Measurements from ENCODE around the gene NCF4.

Gene NCF4

DNA sequence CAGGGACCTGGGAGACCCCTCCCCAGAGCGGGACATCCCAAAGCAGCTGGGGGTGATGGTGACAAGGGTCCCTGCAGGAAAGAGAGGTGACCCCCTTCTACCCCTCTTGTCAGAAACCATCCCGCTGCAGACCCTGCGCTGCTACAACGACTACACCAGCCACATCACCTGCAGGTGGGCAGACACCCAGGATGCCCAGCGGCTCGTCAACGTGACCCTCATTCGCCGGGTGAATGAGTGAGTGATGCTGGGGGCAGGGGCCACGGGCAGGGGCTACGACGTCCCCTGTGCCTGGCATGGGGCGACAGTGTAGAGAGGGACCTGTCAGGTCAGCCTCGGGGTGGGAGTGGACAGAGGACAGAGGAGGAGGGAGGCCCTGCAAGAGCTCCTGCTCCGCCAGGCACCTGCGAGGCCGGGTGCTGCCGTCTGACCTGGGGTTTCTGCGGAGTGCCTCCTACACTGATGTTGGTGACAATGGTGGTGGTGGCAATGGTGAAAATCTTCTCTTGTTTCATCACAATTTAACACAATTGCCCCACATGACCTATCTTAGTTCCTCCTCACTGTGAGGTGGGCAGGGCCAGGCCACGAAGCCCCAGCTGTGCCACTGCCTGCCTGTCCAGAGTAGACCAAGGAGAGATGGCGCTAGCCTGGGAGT is 62.5 kb downstream of the NCF4 start:
- no peak for FAIRE-seq

DNA sequence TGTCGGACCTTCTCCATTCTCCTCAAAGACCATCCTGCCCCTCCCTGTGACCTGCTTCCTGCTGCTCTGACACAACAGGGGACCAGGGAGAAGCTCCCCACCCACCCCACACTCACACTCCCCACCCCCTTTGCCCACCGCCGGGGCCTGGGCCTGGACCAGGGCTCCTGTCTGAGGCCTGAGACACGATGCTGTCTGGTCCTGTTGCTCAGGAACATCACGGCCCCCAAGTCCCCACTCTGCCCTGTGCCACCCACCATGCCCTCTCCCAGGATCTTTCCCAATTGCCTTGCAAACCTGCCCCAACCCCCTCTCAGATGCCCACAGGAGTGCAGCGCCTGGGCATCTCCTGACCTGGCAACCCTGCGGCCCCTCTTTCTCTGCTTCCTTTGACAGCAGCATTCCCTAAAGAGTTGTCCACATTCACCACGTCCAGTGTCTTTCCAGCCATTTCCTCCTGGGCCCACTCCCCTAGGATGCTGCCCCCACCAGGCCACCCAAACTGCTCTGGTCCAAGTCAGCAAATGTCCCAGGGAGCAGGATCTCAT is 63.4 kb downstream of the NCF4 start:
- no peak for FAIRE-seq

DNA sequence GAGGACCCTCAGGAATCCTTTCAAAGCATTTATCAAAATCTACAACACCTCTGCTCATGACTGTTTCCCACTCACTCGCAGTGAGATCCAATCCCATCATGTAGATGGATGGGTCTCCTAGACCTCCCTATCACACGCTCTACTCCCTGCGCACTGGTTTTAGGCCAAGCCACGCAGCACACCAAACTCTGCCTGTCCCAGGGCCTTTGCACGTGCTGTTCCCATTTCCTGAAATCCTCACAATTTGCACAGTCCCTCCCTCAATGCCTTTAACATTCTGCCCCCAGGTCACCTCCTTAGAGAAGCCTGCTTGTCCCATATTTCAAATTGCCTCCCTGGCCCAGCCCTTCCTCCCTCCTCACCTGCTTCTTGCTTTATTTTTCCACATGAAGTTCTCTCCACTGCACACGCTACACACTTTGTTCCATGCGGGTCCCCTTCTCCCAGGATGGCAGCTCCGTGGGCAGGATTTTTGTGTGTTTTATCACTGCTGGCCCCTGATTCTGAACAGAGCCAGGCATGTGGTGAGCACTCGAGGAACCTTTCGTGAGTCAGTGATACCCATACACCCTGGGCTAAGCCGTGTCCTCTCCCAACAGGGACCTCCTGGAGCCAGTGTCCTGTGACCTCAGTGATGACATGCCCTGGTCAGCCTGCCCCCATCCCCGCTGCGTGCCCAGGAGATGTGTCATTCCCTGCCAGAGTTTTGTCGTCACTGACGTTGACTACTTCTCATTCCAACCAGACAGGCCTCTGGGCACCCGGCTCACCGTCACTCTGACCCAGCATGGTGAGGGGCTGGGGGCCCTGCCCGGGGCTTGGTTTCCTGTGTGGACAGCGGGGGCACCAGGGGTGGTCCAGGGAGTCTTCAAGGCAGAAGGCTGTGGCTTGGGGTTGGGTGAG is 64.8 kb downstream of the NCF4 start:
- FAIRE-seq = no peak

GRCh38 chr22:36926309-36926708 is 65.5 kb downstream of the NCF4 start:
- FAIRE-seq = no peak

DNA sequence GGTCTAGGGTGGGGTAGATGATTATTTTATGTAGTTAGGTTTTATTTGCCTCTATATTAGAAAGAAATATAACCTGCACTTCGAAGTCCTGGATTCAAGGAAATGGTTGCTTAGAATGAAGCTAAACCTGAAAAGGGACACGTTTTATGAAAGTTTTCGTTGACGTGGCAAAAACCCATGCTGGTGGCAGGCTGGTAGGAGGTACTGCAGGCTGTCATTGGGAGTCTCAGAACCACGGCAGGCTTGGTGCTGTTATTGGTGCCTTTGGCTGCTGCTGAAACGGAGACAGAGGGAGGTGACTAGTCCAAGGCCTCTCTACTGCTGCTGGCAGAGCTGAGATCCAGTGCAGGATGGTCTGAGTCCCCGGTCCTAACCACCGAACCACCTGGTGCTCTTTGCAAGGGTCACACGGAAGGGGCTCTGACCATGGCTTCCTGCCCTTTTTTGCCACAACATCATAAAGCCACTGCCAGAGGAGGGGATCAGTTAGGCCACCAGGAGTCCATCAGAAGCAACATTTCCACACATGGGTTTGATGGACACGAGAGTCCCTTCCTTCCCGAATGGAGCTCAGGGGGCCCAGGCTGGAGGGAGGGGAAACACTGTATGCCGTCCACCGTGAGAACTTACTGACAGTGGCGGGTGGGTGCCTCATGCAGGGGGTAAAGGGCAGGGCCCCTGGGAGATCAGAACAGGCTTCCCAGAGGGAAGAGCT is 66.1 kb downstream of the NCF4 start:
- no peak for FAIRE-seq

All from colon (tissue), 2 donors.